Subcutaneous abdominal adipose tissue (tissue), 5 donors: ENCODE measurements around the gene PC.
A peak's percentile ranks its signal among the peaks of the same experiment; 100 is the strongest.

Source experiments
- H3K27ac ChIP-seq: one replicate; pipeline ENCODE4 v1.7.0; 2013; ENCODE audit warnings: low read depth, mild to moderate bottlenecking, inconsistent platforms, low read length, moderate library complexity
- H3K27me3 ChIP-seq, 5 donors: one replicate each; pipeline ENCODE4 v1.7.0; 2013; ENCODE audit warnings: low read length in 5 of 5, inconsistent platforms in 1 of 5; ENCODE audit not compliant: control insufficient read depth in 5 of 5, insufficient read depth in 4 of 5
- H3K36me3 ChIP-seq, 5 donors: one replicate each; pipeline ENCODE4 v1.7.0; 2013; ENCODE audit warnings: low read length in 5 of 5; ENCODE audit not compliant: control insufficient read depth in 5 of 5, insufficient read depth in 5 of 5
- H3K4me1 ChIP-seq, 5 donors: one replicate each; pipeline ENCODE4 v1.7.0; 2013; ENCODE audit warnings: low read length in 5 of 5, mild to moderate bottlenecking in 3 of 5, moderate library complexity in 1 of 5; ENCODE audit not compliant: control insufficient read depth in 5 of 5, insufficient read depth in 5 of 5
- H3K4me3 ChIP-seq, 5 donors: one replicate each; pipeline ENCODE4 v1.7.0; 2013; ENCODE audit warnings: low read length in 5 of 5, low read depth in 1 of 5
- H3K9ac ChIP-seq, 5 donors: one replicate each; pipeline ENCODE4 v1.7.0; 2013; ENCODE audit warnings: low read length in 5 of 5, mild to moderate bottlenecking in 4 of 5, moderate library complexity in 3 of 5
- H3K9me3 ChIP-seq, 5 donors: one replicate each; pipeline ENCODE4 v1.7.0; 2013; ENCODE audit warnings: low read length in 5 of 5; ENCODE audit not compliant: control insufficient read depth in 5 of 5
- donor health status: healthy.
- donor health status: healthy.
- donor health status: healthy.
- donor health status: healthy.
- donor health status: healthy.

PC gene

DNA sequence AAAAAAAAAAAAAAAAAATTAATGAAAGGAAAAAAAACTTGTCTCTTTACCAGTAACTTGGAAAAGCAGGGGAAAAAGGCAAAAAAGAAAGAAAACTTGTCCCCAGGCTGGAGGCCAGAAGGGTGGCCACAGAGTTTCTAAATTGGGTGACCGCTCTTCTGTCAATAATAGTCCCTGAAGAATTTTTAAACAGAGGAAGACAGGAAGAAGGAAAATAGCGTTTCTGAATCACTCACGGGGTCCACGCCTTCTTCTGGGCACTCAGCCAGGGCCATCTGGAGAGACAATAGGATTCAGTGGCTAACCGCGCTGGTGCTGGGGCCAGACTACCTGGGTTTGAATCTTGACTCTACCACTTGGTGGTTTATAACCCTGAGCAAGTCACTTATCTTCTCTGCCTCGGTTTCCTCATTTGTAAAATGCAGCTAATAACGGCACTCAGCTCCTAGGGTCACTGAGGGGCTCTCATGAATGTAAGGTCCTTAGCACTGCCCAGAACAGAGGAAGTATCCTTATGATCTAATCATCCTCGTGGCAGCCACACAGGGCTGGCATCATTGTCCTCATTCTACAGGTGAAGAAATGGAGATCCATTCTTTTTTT, 23.9 kb upstream of the PC start:
- Histone ChIP-seq H3K4me1 (peaks cover 3 to 29% (median 18%) of the 10 kb centered on the region in 5 donors), H3K9me3 (peaks cover 3 to 11% (median 7%) of the 10 kb centered on the region in 5 donors), H3K36me3 (no peaks in the 10 kb centered on the region), H3K4me3 (peak overlapping the region in 1 of 5 donors; percentile 11), H3K9ac (no peak overlapping the region), H3K27ac (no peak overlapping the region), H3K27me3 (no peaks in the 10 kb centered on the region)

DNA sequence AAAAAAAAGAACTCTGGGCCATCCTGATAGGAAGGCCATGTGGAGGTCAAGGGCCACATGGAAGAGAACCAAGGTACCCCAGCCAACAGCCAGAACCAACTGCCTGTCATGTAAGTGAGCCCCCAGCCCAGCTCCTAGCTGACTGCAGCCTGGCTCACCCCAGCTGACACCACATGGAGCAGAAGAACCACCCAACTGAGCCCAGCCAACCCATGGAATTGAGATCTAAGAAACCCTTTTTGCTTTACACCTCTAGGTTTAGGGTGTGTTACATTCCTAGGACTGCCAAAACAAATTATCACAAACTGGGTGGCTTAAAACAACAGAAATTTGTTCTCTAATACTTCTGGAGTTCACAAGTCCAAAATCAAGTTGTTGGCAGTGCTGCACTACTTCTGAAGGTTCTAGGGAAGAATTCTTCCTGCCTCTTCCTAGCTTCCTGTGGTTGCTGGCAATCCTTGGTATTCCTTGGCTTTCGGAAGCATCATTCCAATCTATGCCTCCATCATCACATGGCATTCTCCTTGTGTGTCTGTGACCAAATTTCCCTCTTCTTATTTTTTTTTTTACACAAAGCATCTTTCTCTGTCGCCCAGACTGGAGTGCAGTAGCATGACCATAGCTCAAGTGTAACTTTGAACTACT, 21.3 kb upstream of the PC start:
- Histone ChIP-seq H3K9ac (no peak overlapping the region), H3K27ac (no peak overlapping the region), H3K4me3 (peak overlapping the region in 1 of 5 donors; percentile 9), H3K9me3 (peaks cover 3 to 11% (median 7%) of the 10 kb centered on the region in 5 donors), H3K4me1 (peaks cover 3 to 26% (median 14%) of the 10 kb centered on the region in 5 donors), H3K36me3 (no peaks in the 10 kb centered on the region), H3K27me3 (no peaks in the 10 kb centered on the region)

DNA sequence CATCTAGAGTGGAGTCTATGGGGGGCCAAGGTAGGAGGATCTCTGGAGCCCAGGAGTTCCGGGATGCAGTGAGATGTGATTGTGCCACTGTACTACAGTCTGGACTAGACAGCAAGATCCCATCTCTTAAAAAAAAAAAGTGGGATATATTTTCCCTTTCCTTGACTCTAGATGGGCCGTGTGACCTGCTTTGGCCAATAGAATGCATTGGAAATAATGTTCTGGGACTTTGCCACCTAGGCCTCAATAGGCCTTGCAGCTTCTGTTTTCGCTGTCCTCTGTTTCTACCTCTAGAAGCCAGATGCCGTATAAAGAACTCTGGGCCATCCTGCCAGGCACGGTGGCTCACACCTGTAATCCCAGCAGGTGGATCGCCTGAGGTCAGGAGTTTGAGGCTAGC, 20.5 kb upstream of the PC start:
- Histone ChIP-seq H3K4me3 (no peak overlapping the region), H3K36me3 (no peaks in the 10 kb centered on the region), H3K4me1 (peaks cover 2 to 25% (median 22%) of the 10 kb centered on the region in 5 donors), H3K27me3 (no peaks in the 10 kb centered on the region), H3K9ac (no peak overlapping the region), H3K27ac (no peak overlapping the region), H3K9me3 (peaks cover 3 to 11% (median 7%) of the 10 kb centered on the region in 5 donors)

DNA sequence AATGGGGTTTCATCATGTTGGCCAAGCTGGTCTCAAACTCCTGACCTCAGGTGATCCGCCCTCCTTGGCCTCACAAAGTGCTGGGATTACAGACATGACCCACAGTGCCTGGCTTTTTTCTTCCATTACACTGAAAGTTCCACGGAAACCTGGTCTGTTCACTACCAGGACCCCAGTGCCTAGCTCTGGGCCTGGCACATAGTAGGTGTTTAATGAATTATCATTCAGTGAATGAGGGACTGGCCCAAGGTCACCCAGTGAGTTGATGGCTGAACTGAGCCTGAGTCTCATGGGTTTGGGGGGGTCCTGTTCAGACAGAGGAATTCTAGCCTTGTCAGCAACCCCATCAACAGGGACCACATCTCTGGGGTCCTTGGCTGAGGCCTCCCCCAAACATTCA, 20.0 kb upstream of the PC start:
- Histone ChIP-seq H3K9me3 (peaks cover 3 to 11% (median 7%) of the 10 kb centered on the region in 5 donors), H3K4me1 (peaks cover 0 to 23% (median 18%) of the 10 kb centered on the region in 5 donors), H3K27me3 (no peaks in the 10 kb centered on the region), H3K27ac (no peak overlapping the region), H3K4me3 (no peak overlapping the region), H3K36me3 (no peaks in the 10 kb centered on the region), H3K9ac (no peak overlapping the region)

DNA sequence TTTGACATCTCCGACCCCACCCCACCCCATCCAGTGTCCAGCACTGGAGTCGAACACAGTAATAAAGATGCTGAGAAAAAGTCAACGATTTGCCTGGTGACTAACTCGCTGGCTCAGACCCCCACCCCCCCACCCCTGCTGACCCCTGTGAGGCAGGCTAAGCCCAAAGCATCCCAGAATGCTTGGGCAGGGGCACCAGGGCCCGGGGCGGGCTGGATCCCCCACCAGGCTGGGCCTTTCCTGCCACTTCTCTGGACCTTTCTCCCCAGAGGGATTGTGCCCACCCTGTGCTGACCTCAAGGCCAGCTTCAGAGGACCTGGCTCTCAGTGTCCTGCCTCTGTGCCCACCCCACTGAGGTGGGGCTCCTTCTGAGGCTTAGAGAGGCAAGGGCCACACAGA, 18.7 kb upstream of the PC start:
- H3K4me3 ChIP-seq: no peak overlapping the region
- H3K9ac ChIP-seq: no peak overlapping the region

DNA sequence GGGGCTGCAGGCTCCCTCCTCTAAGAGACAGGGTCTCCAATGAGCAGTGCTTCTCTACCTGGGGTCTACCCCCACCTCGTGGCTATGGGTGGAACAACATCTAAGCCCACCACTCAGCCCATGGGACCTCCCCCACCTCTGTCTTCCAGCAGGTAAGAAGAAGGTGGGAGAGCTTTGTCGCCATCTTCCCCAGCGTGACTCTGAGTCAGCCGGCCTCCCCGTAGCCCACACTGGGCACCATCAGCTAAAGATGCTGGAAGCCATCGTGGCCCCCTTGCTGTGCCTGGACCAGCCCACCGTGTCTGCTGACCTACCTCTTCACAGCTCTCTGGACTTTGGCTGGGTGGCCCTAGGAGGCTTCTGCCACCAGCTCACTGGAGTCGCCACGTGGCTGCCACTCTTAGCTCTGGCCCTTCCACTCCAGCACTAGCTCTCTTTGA, 17.9 kb upstream of the PC start:
- Histone ChIP-seq H3K9ac (no peak overlapping the region), H3K27me3 (no peaks in the 10 kb centered on the region), H3K4me1 (peaks cover 0 to 20% (median 17%) of the 10 kb centered on the region in 5 donors), H3K4me3 (no peak overlapping the region), H3K36me3 (no peaks in the 10 kb centered on the region), H3K9me3 (peaks cover 3 to 11% (median 7%) of the 10 kb centered on the region in 5 donors), H3K27ac (no peak overlapping the region)

More for the DNA sequence above, 18.7 kb upstream of the PC start:
- Histone ChIP-seq H3K9me3 (peaks cover 3 to 11% (median 7%) of the 10 kb centered on the region in 5 donors), H3K36me3 (no peaks in the 10 kb centered on the region), H3K27me3 (no peaks in the 10 kb centered on the region), H3K27ac (no peak overlapping the region), H3K4me1 (peaks cover 0 to 20% (median 15%) of the 10 kb centered on the region in 5 donors)

DNA sequence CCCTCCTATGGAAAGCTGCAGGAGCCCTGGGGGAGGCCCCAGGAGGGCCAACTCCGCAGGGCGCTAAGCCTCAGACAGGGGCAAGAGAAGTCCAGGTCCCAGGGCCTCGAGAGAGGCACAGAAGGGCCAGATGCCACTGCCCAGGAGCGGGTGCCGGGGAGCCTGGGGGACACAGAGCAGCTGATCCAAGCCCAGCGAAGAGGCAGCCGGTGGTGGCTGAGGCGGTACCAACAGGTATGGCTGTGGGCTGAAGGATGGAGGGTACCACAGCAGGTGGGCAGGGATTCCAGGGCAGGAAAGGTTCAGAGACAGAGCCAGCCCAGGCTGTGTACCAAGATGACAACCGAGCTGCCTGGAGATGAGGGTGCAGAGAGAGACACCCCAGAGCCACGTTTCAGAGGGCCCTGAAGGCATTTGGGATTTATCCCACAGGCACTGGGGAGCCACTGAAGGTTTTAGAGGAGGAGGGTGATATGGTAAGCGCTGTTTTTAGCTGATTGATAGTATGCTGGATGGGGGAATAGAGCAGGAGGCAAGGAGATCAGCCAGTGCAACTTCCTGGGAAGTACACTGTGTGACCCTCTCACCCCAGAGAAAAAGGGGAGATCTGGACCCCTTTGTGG, 17.3 kb upstream of the PC start:
- Histone ChIP-seq H3K9ac (peak overlapping the region in 1 of 5 donors; percentile 2), H3K4me3 (no peak overlapping the region), H3K4me1 (peaks cover 0 to 22% (median 22%) of the 10 kb centered on the region in 5 donors)

DNA sequence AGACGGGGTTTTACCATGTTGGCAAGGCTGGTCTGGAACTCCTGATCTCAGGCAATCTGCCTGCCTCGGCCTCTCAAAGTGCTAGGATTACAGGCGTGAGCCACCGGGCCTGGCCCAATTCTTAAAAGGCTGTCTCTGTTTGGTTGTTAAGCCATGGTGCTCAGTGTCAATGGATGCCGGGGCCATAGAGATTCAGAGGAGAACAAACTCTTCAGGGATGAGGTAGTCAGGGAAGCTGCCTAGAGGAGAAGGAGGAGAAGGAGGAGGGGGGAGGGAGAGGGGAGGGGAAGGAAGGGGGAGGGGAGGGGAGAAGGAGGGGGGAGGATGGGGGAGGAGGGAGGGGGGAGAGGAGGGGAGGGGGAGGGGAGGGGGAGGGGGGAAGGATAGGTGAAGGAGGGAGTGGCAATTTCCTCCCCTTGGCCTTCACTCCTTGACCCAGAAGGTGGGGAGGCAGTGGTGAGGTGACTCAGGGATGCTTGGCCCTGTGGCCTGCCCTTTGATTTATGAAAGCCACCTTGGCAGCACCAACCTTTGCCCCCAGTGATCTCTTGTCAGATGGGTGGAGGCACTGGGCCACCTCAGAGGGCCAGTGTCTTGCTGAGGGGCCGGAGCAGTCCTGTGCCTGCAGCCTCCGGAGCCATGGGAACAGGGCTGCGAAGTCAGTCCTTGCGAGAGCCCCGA, 16.7 kb upstream of the PC start, which contains the start of gene C11orf86:
Gene C11orf86, plus strand, starts transcription at position 581 of the 681 bp plus-strand sequence. Its CDS starts 59 bp downstream, at position 640.
- Histone ChIP-seq H3K4me1 (peaks cover 0 to 29% (median 28%) of the 10 kb centered on the region in 5 donors), H3K27me3 (no peaks in the 10 kb centered on the region), H3K4me3 (no peak within 1 kb of the TSS), H3K36me3 (no peaks in the 10 kb centered on the region), H3K27ac (peak within 1 kb of the TSS; percentile 62), H3K9ac (peak within 1 kb of the TSS in 1 of 5 donors; percentile 2), H3K9me3 (peaks cover 3 to 11% (median 7%) of the 10 kb centered on the region in 5 donors)

More for the DNA sequence above, 17.3 kb upstream of the PC start:
- Histone ChIP-seq H3K9me3 (peaks cover 3 to 11% (median 7%) of the 10 kb centered on the region in 5 donors), H3K36me3 (no peaks in the 10 kb centered on the region), H3K27me3 (no peaks in the 10 kb centered on the region), H3K27ac (no peak overlapping the region)

DNA sequence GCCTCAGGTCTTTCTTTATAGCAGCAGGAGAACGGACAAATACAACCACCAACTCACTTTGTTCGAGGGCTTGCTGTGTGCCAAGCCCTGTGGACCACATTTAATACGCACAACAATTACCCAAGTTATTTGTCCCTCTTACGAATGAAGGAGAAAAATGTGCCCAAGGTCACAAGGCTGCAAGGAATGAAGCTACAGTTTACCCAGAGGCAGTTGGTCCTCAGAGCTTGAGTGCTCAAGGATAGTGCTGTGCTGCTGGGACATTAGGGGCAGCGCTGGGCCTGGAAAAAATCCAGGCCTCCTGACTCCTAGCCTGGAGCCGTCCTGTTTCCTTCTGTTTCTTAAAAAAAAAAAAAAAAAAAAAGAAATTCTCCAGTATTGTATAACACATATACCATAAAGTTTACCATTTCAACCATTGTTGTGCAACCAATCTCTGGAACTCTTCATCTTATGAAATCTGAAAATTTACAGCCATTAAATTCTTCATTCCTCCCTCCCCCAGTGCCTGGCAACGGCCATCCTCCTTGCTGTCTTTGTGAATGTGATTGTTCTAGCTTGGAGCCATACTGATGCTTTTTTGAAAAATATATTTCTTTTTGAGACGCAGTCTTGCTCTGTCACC, 15.9 kb upstream of the PC start:
- Histone ChIP-seq H3K4me1 (peaks cover 0 to 32% (median 29%) of the 10 kb centered on the region in 5 donors), H3K36me3 (no peaks in the 10 kb centered on the region), H3K27ac (peak overlapping the region; percentile 62), H3K9me3 (peaks cover 0 to 4% (median 0%) of the 10 kb centered on the region in 5 donors), H3K27me3 (no peaks in the 10 kb centered on the region), H3K9ac (no peak overlapping the region), H3K4me3 (no peak overlapping the region)
